Measurements from ENCODE around the gene HCFC1R1. TPM values are rescaled to one million over a fixed set of nuclear protein-coding genes. Genes with fewer than 3 reads are reported as not detected.

HCFC1R1 gene
- polyA plus RNA-seq, 1 of the 3 experiments (the other 2 are of a cell fraction): 54.9 TPM

GRCh38 chr16:3004319-3004718, 19.4 kb downstream of the HCFC1R1 start:
- H3K4me3 ChIP-seq (ENCODE audit: low read depth in 2 of 2, low read length in 1 of 2): peak overlapping the region in 1 of 2 experiments; percentile 47; a peak in 2 of 4 replicates
- POLR2A ChIA-PET: interaction anchor here (1.9 kb wide), 1 partner anchor 16 kb away, joined by 8 read pairs; the partner anchor contains the start of gene TNFRSF12A
- peaks cover 0 to 3% of the 10 kb centered on the region in 2 experiments; a peak in 1 of 4 replicates for H3K4me1 ChIP-seq (ENCODE audit: control insufficient read depth in 1 of 2, insufficient read depth in 2 of 2, low read depth in 1 of 2, low read length in 1 of 2)
- H4K20me1 ChIP-seq (ENCODE audit: insufficient read depth): no peaks in the 10 kb centered on the region
- DNase-seq: no peak
- no peaks in the 10 kb centered on the region for H3K9me3 ChIP-seq
- no peak overlapping the region for H2AFZ ChIP-seq (ENCODE audit: low read depth)
- H3F3A ChIP-seq (replicated peaks; ENCODE audit: insufficient read depth): peaks cover 6% of the 10 kb centered on the region
- no peaks in the 10 kb centered on the region for H3K9me2 ChIP-seq
- TF ChIP-seq RCOR1 (IDR thresholded peaks at IDR 0.05; ENCODE audit: low read length) (no peak), RXRA (IDR thresholded peaks at IDR 0.05; ENCODE audit: borderline replicate concordance, low read depth) (no peak), MAX (IDR thresholded peaks at IDR 0.05; ENCODE audit: low read depth) (no peak), NFIC (IDR thresholded peaks at IDR 0.05; ENCODE audit: borderline replicate concordance) (no peak), ZBTB33 (IDR thresholded peaks at IDR 0.05; ENCODE audit: borderline replicate concordance, low read depth) (no peak), RFX5 (IDR thresholded peaks at IDR 0.05; ENCODE audit: low read length) (no peak), CTCF (IDR thresholded peaks at IDR 0.05) (no peak), USF2 (IDR thresholded peaks at IDR 0.05; ENCODE audit: borderline replicate concordance, low read depth, low read length) (no peak)
- WGBS (ENCODE audit: low lambda C conversion rate): no CpG with 5 or more reads among the region's 67 CpGs
- H3K27me3 ChIP-seq (ENCODE audit: insufficient read depth): no peaks in the 10 kb centered on the region
- CTCF ChIA-PET: interaction anchor here (0.5 to 8.2 kb wide), 9 partner anchors 16 to 972 kb away, joined by 3 to 72 read pairs (median 4); partner anchors contain the start of genes CLDN6, HCFC1R1, THOC6 and TNFRSF12A
- H3K27ac ChIP-seq (ENCODE audit: low read depth in 2 of 2, low read length in 1 of 2): no peak overlapping the region
- H3K79me2 ChIP-seq (ENCODE audit: insufficient read depth): no peaks in the 10 kb centered on the region
- H3K4me2 ChIP-seq: no peak overlapping the region
- H3K9ac ChIP-seq: no peak overlapping the region
- H3K36me3 ChIP-seq (replicated peaks in 1 of 2; ENCODE audit: control insufficient read depth in 1 of 2, insufficient read depth in 2 of 2, low read length in 1 of 2): no peaks in the 10 kb centered on the region

GRCh38 chr16:3003582-3004270, 20.0 kb downstream of the HCFC1R1 start:
- Histone ChIP-seq H3K36me3 (replicated peaks in 1 of 2; ENCODE audit: control insufficient read depth in 1 of 2, insufficient read depth in 2 of 2, low read length in 1 of 2) (no peaks in the 10 kb centered on the region), H3K79me2 (ENCODE audit: insufficient read depth) (no peaks in the 10 kb centered on the region), H4K20me1 (ENCODE audit: insufficient read depth) (no peaks in the 10 kb centered on the region), H3K4me1 (ENCODE audit: control insufficient read depth in 1 of 2, insufficient read depth in 2 of 2, low read depth in 1 of 2, low read length in 1 of 2) (peaks cover 0 to 3% of the 10 kb centered on the region in 2 experiments; a peak in 1 of 4 replicates), H3K4me3 (ENCODE audit: low read depth in 2 of 2, low read length in 1 of 2) (peak overlapping the region; percentile 26 to 47; a peak in 2 of 4 replicates), H3K9me3 (no peaks in the 10 kb centered on the region), H3K9ac (no peak overlapping the region), H3K4me2 (no peak overlapping the region), H3K27me3 (ENCODE audit: insufficient read depth) (no peaks in the 10 kb centered on the region), H3K9me2 (no peaks in the 10 kb centered on the region), H3F3A (replicated peaks; ENCODE audit: insufficient read depth) (peaks cover 6% of the 10 kb centered on the region), H2AFZ (ENCODE audit: low read depth) (no peak overlapping the region), H3K27ac (ENCODE audit: low read depth in 2 of 2, low read length in 1 of 2) (no peak overlapping the region)
- DNase-seq: peak; percentile 99
- ChIA-PET POLR2A (interaction anchor here (1.9 kb wide), 1 partner anchor 17 kb away, joined by 8 read pairs; the partner anchor contains the start of gene TNFRSF12A), CTCF (interaction anchor here (0.5 to 8.2 kb wide), 11 partner anchors 9 to 971 kb away, joined by 3 to 72 read pairs (median 3); partner anchors contain the start of genes CLDN6, HCFC1R1, THOC6 and TNFRSF12A)
- 7% methylated on average over 29 of the region's 58 CpGs for WGBS (ENCODE audit: low lambda C conversion rate)
- peak; percentile 46 for TF ChIP-seq MXI1 (IDR thresholded peaks at IDR 0.05; ENCODE audit: low read depth, low read length)
- peak; percentile 55 for TF ChIP-seq SMC3 (IDR thresholded peaks at IDR 0.05; ENCODE audit: low read depth, low read length)
- no peak for TF ChIP-seq USF1 (IDR thresholded peaks at IDR 0.05; ENCODE audit: borderline replicate concordance, low read depth)
- no peak for TF ChIP-seq GABPA (IDR thresholded peaks at IDR 0.05; ENCODE audit: low read depth)
- TF ChIP-seq IRF3 (IDR thresholded peaks at IDR 0.05; ENCODE audit: low read depth, low read length): peak; percentile 73
- TF ChIP-seq RFX5 (IDR thresholded peaks at IDR 0.05; ENCODE audit: low read length): peak; percentile 83
- no peak for TF ChIP-seq FOXM1 (IDR thresholded peaks at IDR 0.05; ENCODE audit: low read depth)
- peak; percentile 51 for TF ChIP-seq CTCF (IDR thresholded peaks at IDR 0.05)
- TF ChIP-seq RCOR1 (IDR thresholded peaks at IDR 0.05; ENCODE audit: low read length): 0 out of 2 replicates have a peak, but pooled peaks have one; percentile 28
- TF ChIP-seq TCF12 (IDR thresholded peaks at IDR 0.05): 0 out of 2 replicates have a peak, but pooled peaks have one; percentile 0
